ENCODE data around the gene EFCAB13.

EFCAB13 gene

DNA sequence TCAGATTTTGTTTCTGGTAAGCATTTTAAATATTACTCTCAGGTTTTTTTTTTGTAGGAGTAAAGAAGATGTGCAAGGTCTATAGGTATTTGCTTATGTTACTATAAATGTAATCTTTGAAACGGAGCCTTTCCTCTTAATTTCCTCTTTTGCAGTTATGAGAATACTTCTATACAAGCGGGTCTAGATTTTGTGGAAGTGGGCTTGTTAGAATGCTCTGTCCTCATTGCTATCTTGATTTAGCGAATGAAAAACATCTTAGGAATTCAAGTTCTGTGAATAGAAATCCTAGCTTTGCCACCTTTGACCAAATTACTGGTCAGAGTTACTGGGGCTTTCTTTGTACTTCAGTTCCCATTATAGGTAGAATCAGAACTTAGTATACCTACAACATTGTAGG lies 80.3 kb downstream of the EFCAB13 start (continued):
- TF ChIP-seq REPIN1 (tag by site-specific recombination; IDR thresholded peaks at IDR 0.05; ENCODE audit: low read depth) (no peak), ZNF521 (tag by site-specific recombination; IDR thresholded peaks at IDR 0.05) (no peak), ZNF837 (tag by site-specific recombination; IDR thresholded peaks at IDR 0.05) (no peak)

DNA sequence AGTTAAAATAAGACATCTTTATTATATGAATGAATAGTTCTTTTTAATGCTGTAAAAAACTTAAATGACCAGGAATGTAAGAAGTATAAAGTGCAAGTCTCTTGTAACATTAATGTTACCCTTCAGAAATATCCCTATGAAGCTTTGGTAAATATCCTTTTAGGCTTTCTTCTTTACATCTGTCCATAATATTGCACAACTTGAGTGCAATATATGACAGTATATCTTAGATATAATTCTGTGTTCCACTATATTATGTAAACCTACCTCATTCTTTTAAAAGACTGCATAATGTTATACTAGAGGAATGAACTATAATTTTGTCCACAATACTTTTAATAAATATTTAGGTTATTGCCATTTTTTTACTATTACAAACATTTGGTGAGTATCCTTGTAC lies 81.1 kb downstream of the EFCAB13 start:
- Histone ChIP-seq H3K27ac (ENCODE audit: extremely low read depth, low read depth, low read length) (no peak overlapping the region), H3K9me3 (ENCODE audit: control insufficient read depth, insufficient read depth, low read depth, low read length) (no peaks in the 10 kb centered on the region), H3K4me3 (ENCODE audit: low read depth, low read length) (no peak overlapping the region), H3K36me3 (ENCODE audit: control insufficient read depth in 2 of 2, insufficient read depth in 1 of 2, low read length in 2 of 2) (no peaks in the 10 kb centered on the region), H3K4me1 (ENCODE audit: control insufficient read depth, insufficient read depth, low read length) (no peaks in the 10 kb centered on the region)
- no peak for TF ChIP-seq ZNF549 (tag by site-specific recombination; IDR thresholded peaks at IDR 0.05)
- ChIA-PET CTCF (interaction anchor here (0.6 kb wide), 1 partner anchor 62 kb away, joined by 3 read pairs; no protein-coding TSS in a partner anchor), POLR2A (no interaction called here)

DNA sequence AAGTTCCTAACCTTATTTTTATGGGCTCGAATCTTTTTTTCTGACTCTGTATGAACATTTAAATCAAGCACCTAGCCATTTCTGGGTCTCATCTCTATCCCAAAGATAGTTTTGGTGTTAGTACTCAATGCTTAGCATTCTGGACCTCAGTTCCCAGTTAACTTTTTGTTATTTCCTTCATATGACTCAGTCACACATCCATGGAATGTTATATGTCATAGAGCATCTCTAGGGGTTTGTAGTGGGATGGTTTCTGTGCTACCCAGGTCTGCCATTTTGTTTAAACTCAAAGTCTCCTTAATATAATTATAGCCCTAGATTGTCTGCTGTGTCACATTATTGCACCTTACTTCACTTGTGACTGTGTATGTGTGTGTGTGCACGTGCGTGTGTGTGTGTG lies 90.1 kb downstream of the EFCAB13 start:
- POLR2A ChIA-PET: no interaction called here
- Histone ChIP-seq H3K27ac (ENCODE audit: extremely low read depth, low read depth, low read length) (no peak overlapping the region), H3K36me3 (ENCODE audit: control insufficient read depth in 2 of 2, insufficient read depth in 1 of 2, low read length in 2 of 2) (no peaks in the 10 kb centered on the region), H3K4me1 (ENCODE audit: control insufficient read depth, insufficient read depth, low read length) (no peaks in the 10 kb centered on the region), H3K4me3 (ENCODE audit: low read depth, low read length) (no peak overlapping the region), H3K9me3 (ENCODE audit: control insufficient read depth, insufficient read depth, low read depth, low read length) (no peaks in the 10 kb centered on the region)
- TF ChIP-seq ZFHX2 (tag by site-specific recombination; conservative IDR thresholded peaks at IDR 0.05) (no peak), ZNF610 (tag by site-specific recombination; IDR thresholded peaks at IDR 0.05; ENCODE audit: borderline replicate concordance) (no peak), KLF8 (tag by site-specific recombination; IDR thresholded peaks at IDR 0.05) (no peak), HOXA7 (CRISPR knock-in tag; IDR thresholded peaks at IDR 0.05; ENCODE audit: borderline replicate concordance) (no peak), ZNF530 (tag by site-specific recombination; IDR thresholded peaks at IDR 0.05; ENCODE audit: low read depth) (no peak), ZNF16 (tag by site-specific recombination; IDR thresholded peaks at IDR 0.05; ENCODE audit: low read depth) (no peak), ZBTB20 (tag by site-specific recombination; IDR thresholded peaks at IDR 0.05) (no peak), WT1 (tag by site-specific recombination; IDR thresholded peaks at IDR 0.05) (no peak), ZNF138 (tag by site-specific recombination; IDR thresholded peaks at IDR 0.05; ENCODE audit: borderline replicate concordance) (no peak), ZNF416 (tag by site-specific recombination; IDR thresholded peaks at IDR 0.05) (no peak), ZBTB17 (tag by site-specific recombination; IDR thresholded peaks at IDR 0.05) (no peak)
- TF ChIP-seq, protein P1, sequence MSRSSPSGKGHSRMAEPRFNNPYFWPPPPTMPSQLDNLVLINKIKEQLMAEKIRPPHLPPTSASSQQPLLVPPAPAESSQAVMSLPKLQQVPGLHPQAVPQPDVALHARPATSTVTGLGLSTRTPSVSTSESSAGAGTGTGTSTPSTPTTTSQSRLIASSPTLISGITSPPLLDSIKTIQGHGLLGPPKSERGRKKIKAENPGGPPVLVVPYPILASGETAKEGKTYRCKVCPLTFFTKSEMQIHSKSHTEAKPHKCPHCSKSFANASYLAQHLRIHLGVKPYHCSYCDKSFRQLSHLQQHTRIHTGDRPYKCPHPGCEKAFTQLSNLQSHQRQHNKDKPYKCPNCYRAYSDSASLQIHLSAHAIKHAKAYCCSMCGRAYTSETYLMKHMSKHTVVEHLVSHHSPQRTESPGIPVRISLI (tag by site-specific recombination; IDR thresholded peaks at IDR 0.05): no peak
- TF ChIP-seq, protein P2, sequence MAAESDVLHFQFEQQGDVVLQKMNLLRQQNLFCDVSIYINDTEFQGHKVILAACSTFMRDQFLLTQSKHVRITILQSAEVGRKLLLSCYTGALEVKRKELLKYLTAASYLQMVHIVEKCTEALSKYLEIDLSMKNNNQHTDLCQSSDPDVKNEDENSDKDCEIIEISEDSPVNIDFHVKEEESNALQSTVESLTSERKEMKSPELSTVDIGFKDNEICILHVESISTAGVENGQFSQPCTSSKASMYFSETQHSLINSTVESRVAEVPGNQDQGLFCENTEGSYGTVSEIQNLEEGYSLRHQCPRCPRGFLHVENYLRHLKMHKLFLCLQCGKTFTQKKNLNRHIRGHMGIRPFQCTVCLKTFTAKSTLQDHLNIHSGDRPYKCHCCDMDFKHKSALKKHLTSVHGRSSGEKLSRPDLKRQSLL (tag by site-specific recombination; IDR thresholded peaks at IDR 0.05): no peak
- TF ChIP-seq, protein P3, sequence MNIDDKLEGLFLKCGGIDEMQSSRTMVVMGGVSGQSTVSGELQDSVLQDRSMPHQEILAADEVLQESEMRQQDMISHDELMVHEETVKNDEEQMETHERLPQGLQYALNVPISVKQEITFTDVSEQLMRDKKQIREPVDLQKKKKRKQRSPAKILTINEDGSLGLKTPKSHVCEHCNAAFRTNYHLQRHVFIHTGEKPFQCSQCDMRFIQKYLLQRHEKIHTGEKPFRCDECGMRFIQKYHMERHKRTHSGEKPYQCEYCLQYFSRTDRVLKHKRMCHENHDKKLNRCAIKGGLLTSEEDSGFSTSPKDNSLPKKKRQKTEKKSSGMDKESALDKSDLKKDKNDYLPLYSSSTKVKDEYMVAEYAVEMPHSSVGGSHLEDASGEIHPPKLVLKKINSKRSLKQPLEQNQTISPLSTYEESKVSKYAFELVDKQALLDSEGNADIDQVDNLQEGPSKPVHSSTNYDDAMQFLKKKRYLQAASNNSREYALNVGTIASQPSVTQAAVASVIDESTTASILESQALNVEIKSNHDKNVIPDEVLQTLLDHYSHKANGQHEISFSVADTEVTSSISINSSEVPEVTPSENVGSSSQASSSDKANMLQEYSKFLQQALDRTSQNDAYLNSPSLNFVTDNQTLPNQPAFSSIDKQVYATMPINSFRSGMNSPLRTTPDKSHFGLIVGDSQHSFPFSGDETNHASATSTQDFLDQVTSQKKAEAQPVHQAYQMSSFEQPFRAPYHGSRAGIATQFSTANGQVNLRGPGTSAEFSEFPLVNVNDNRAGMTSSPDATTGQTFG (tag by site-specific recombination; IDR thresholded peaks at IDR 0.05; ENCODE audit: borderline replicate concordance): no peak
- TF ChIP-seq, protein P4, sequence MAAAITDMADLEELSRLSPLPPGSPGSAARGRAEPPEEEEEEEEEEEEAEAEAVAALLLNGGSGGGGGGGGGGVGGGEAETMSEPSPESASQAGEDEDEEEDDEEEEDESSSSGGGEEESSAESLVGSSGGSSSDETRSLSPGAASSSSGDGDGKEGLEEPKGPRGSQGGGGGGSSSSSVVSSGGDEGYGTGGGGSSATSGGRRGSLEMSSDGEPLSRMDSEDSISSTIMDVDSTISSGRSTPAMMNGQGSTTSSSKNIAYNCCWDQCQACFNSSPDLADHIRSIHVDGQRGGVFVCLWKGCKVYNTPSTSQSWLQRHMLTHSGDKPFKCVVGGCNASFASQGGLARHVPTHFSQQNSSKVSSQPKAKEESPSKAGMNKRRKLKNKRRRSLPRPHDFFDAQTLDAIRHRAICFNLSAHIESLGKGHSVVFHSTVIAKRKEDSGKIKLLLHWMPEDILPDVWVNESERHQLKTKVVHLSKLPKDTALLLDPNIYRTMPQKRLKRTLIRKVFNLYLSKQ (tag by site-specific recombination; IDR thresholded peaks at IDR 0.05; ENCODE audit: borderline replicate concordance): no peak
- TF ChIP-seq, protein P5, sequence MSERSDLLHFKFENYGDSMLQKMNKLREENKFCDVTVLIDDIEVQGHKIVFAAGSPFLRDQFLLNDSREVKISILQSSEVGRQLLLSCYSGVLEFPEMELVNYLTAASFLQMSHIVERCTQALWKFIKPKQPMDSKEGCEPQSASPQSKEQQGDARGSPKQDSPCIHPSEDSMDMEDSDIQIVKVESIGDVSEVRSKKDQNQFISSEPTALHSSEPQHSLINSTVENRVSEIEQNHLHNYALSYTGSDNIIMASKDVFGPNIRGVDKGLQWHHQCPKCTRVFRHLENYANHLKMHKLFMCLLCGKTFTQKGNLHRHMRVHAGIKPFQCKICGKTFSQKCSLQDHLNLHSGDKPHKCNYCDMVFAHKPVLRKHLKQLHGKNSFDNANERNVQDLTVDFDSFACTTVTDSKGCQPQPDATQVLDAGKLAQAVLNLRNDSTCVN (tag by site-specific recombination; optimal IDR thresholded peaks at IDR 0.05): no peak
- CTCF ChIA-PET: no interaction called here

All from HEK293 (cell line).